Bronchus fibroblast of lung (primary cell): Measurements from ENCODE around the gene EP400. TPM values are rescaled to one million over a fixed set of nuclear protein-coding genes. Genes with fewer than 3 reads are reported as not detected.

ENCODE experiments used
- total RNA-seq: library from RNA; depleted of rRNA; stranded (reverse); fragments of >200 nt; gene quantifications from 2 replicates; pipeline ENCODE4 v1.2.3, GENCODE V29; 2015

Gene EP400
- total RNA-seq, result 6.6 and 8.6 TPM in 2 replicates

GRCh38 chr12:131949431-131950181 lies at the start of gene EP400:
Gene EP400 (plus strand): TSS chr12:131949942. CDS start chr12:131960620, 10,678 bp downstream.

GRCh38 chr12:131928711-131929580 lies 20.8 kb upstream of the EP400 start, which contains the start of gene PUS1:
Gene PUS1 (plus strand): TSS chr12:131929276. CDS start chr12:131929723, 447 bp downstream.

Other genes starting within 250 kb of the EP400 start
- gene SFSWAP, start 238.9 kb upstream of the EP400 start, total RNA-seq, result 19.8 and 22.2 TPM in 2 replicates
- gene MMP17, start 121.5 kb upstream of the EP400 start, total RNA-seq, result 10.3 and 12.1 TPM in 2 replicates
- 5.8 and 6.6 TPM in 2 replicates for gene ULK1, start 55.3 kb upstream of the EP400 start, total RNA-seq
- gene PUS1, start 20.7 kb upstream of the EP400 start, total RNA-seq, result 11.9 and 12.5 TPM in 2 replicates
- gene DDX51, start 194.4 kb downstream of the EP400 start, total RNA-seq, result 9.6 and 10.6 TPM in 2 replicates
- gene NOC4L, start 194.5 kb downstream of the EP400 start, total RNA-seq, result 18.1 and 22.4 TPM in 2 replicates